Progenitor cell of endocrine pancreas (in vitro differentiated cells): ENCODE data around the gene JPT1. TPM values are rescaled to one million over a fixed set of nuclear protein-coding genes. Genes with fewer than 3 reads are reported as not detected.

Source experiments
- DNase-seq: peaks from one replicate; pipeline ENCODE4 v3.0.0; 2021; ENCODE audit warnings: low spot score; ENCODE audit not compliant: unreplicated experiment
- H3K27ac Mint-ChIP-seq: 2 replicates; pipeline ENCODE4 v1.8.0; 2021; ENCODE audit warnings: mild to moderate bottlenecking, moderate library complexity, mixed read lengths
- H3K27me3 Mint-ChIP-seq: 2 replicates; pipeline ENCODE4 v1.8.0; 2021; ENCODE audit warnings: mixed read lengths
- H3K36me3 Mint-ChIP-seq: 2 replicates; pipeline ENCODE4 v1.8.0; 2022; ENCODE audit warnings: mixed read lengths; ENCODE audit not compliant: insufficient read depth
- H3K4me1 Mint-ChIP-seq: 2 replicates; pipeline ENCODE4 v1.8.0; 2021; ENCODE audit warnings: low read depth, mixed read lengths
- H3K4me3 Mint-ChIP-seq: 2 replicates; pipeline ENCODE4 v1.8.0; 2021; ENCODE audit warnings: low read depth, mild to moderate bottlenecking, moderate library complexity, mixed read lengths
- H3K9me3 Mint-ChIP-seq: 2 replicates; pipeline ENCODE4 v1.8.0; 2021; ENCODE audit warnings: low read depth, mixed read lengths
- CTCF ChIP-seq: fragments of 200-600 bp; sonication (generic); IDR thresholded peaks from one replicate; pipeline ENCODE4 v1.5.0; 2021; ENCODE audit warnings: antibody characterized with exemption, mild to moderate bottlenecking; ENCODE audit not compliant: unreplicated experiment
- long read RNA-seq: library from polyadenylated mRNA; unstranded; transcript quantifications from one replicate; pipeline ENCODE4 v2.0.0, GENCODE V29; 2020
- total RNA-seq: library from RNA; stranded (reverse); gene quantifications from 2 replicates; pipeline ENCODE4 v1.2.1, GENCODE V29; 2021

The JPT1 gene
- total RNA-seq: 202 TPM in 2 replicates
- long read RNA-seq, partial matches to known transcripts: 0 of 6 reads
- long read RNA-seq, other reads (novel, unspliced or antisense): 6 of 6 reads

- Mint-ChIP-seq H3K4me3 (peak within 1 kb of the TSS; percentile 97), H3K27ac (peak within 1 kb of the TSS; percentile 97), H3K9me3 (no peaks in the 10 kb centered on the region), H3K4me1 (peaks cover 19% of the 10 kb centered on the region), H3K36me3 (peaks cover 5% of the 10 kb centered on the region), H3K27me3 (no peaks in the 10 kb centered on the region)
- peak; percentile 96 for DNase-seq
- no peak for TF ChIP-seq CTCF
Measured at GRCh38 chr17:75154195-75155106, at the start of gene JPT1. Gene JPT1, minus strand, starts transcription at chr17:75154512. Its CDS starts 115 bp downstream, at chr17:75154397.

- no peak for DNase-seq
- no peaks in the 10 kb centered on the region for H3K9me3 Mint-ChIP-seq
- no peaks in the 10 kb centered on the region for H3K4me1 Mint-ChIP-seq
- no peak for TF ChIP-seq CTCF
- no peak overlapping the region for H3K4me3 Mint-ChIP-seq
- H3K27me3 Mint-ChIP-seq: no peaks in the 10 kb centered on the region
- no peaks in the 10 kb centered on the region for H3K36me3 Mint-ChIP-seq
- H3K27ac Mint-ChIP-seq: no peak overlapping the region
Measured at GRCh38 chr17:75199886-75200618, 45.7 kb upstream of the JPT1 start.

- no peaks in the 10 kb centered on the region for H3K27me3 Mint-ChIP-seq
- TF ChIP-seq CTCF: no peak
- H3K9me3 Mint-ChIP-seq: no peaks in the 10 kb centered on the region
- DNase-seq: no peak
- H3K4me3 Mint-ChIP-seq: no peak overlapping the region
- H3K36me3 Mint-ChIP-seq: no peaks in the 10 kb centered on the region
- H3K27ac Mint-ChIP-seq: no peak overlapping the region
- no peaks in the 10 kb centered on the region for H3K4me1 Mint-ChIP-seq
Measured at GRCh38 chr17:75194879-75195278, 40.6 kb upstream of the JPT1 start.

- H3K27ac Mint-ChIP-seq: no peak overlapping the region
- no peaks in the 10 kb centered on the region for H3K9me3 Mint-ChIP-seq
- DNase-seq: no peak
- H3K36me3 Mint-ChIP-seq: no peaks in the 10 kb centered on the region
- H3K4me3 Mint-ChIP-seq: no peak overlapping the region
- H3K4me1 Mint-ChIP-seq: no peaks in the 10 kb centered on the region
- TF ChIP-seq CTCF: no peak
- no peaks in the 10 kb centered on the region for H3K27me3 Mint-ChIP-seq
Measured at GRCh38 chr17:75191584-75191983, 37.3 kb upstream of the JPT1 start.

- H3K9me3 Mint-ChIP-seq: no peaks in the 10 kb centered on the region
- H3K4me1 Mint-ChIP-seq: no peaks in the 10 kb centered on the region
- no peak overlapping the region for H3K4me3 Mint-ChIP-seq
- no peaks in the 10 kb centered on the region for H3K36me3 Mint-ChIP-seq
- no peak for TF ChIP-seq CTCF
- H3K27me3 Mint-ChIP-seq: no peaks in the 10 kb centered on the region
- DNase-seq: no peak
- no peak overlapping the region for H3K27ac Mint-ChIP-seq
Measured at GRCh38 chr17:75188614-75189013, 34.3 kb upstream of the JPT1 start.
